K562 (cell line): Measurements from ENCODE around the gene AHNAK. TPM values are rescaled to one million over a fixed set of nuclear protein-coding genes. Genes with fewer than 3 reads are reported as not detected.
A peak's percentile ranks its signal among the peaks of the same experiment; 100 is the strongest.

ENCODE experiments used
- CREB1 ChIP-seq, 2 experiments: sonication (generic) in 1 of 2; formaldehyde crosslinking in 1 of 2; IDR thresholded peaks; 2 replicates each; pipeline versions ENCODE4 v1.6.1 to v1.8.0; 2012 to 2022; ENCODE audit warnings: inconsistent platforms in 1 of 2, mild to moderate bottlenecking in 1 of 2, missing genetic modification reagents in 1 of 2, moderate library complexity in 1 of 2
- CTBP1 ChIP-seq: fragments of 450-650 bp; IDR thresholded peaks from 2 replicates; pipeline ENCODE4 v1.6.1; 2016; ENCODE audit warnings: borderline replicate concordance
- KLF10 ChIP-seq: fragments of 250-450 bp; sonication (Bioruptor Pico); IDR thresholded peaks from 2 replicates; pipeline ENCODE4 v1.6.1; 2021; ENCODE audit warnings: matching md5 sums
- MED1 ChIP-seq: sonication (generic); formaldehyde crosslinking; IDR thresholded peaks from 2 replicates; pipeline ENCODE4 v1.8.1; 2023; ENCODE audit warnings: missing genetic modification reagents, borderline replicate concordance
- NFIX ChIP-seq: fragments of 250-450 bp; sonication (Bioruptor Pico); IDR thresholded peaks from 2 replicates; pipeline ENCODE4 v1.4.0; 2020; ENCODE audit warnings: low read depth, mild to moderate bottlenecking, moderate library complexity
- TEAD4 ChIP-seq, 2 experiments: sonication (generic) in 1 of 2; formaldehyde crosslinking in 1 of 2; IDR thresholded peaks; 2 replicates each; pipeline versions ENCODE4 v1.6.1 to v1.8.0; 2012 to 2022; ENCODE audit warnings: borderline replicate concordance in 1 of 2, inconsistent platforms in 1 of 2, low read length in 1 of 2, mild to moderate bottlenecking in 1 of 2, missing genetic modification reagents in 1 of 2
- TFAM ChIP-seq: fragments of 250-450 bp; sonication (Bioruptor Pico); conservative IDR thresholded peaks from 2 replicates; pipeline ENCODE4 v1.5.0; 2021; ENCODE audit warnings: mild to moderate bottlenecking, moderate library complexity
- THRAP3 ChIP-seq: fragments of 450-650 bp; IDR thresholded peaks from 2 replicates; pipeline ENCODE4 v1.6.1; 2016; ENCODE audit warnings: mild to moderate bottlenecking, inconsistent platforms, borderline replicate concordance
- ZBTB8A ChIP-seq: fragments of 450-650 bp; IDR thresholded peaks from 2 replicates; pipeline ENCODE4 v1.6.1; 2018; ENCODE audit warnings: mild to moderate bottlenecking, moderate library complexity; ENCODE audit not compliant: partially characterized antibody
- ZC3H4 ChIP-seq: sonication (generic); formaldehyde crosslinking; IDR thresholded peaks from 2 replicates; pipeline ENCODE4 v1.9.0; 2021; ENCODE audit warnings: missing genetic modification reagents, borderline replicate concordance
- polyA plus RNA-seq, 8 experiments: library from polyadenylated mRNA; depleted of rRNA in 4 of 8; stranded (reverse) in 5 of 8; unstranded in 3 of 8; fragments of >200 nt; fragmentation: Nextera tagmentation in 2 of 8; fragmentation: Illumina TruSeq in 1 of 8; extraction: Ambion mirVana in 2 of 8; extraction: Trizol in 1 of 8; gene quantifications; 2 replicates each; pipeline versions ENCODE4 v1.2.1 to v1.2.3, GENCODE V29; 2011 to 2014; ENCODE audit warnings: inconsistent platforms in 1 of 8, missing spikeins in 1 of 8
- total RNA-seq, 7 experiments: library from RNA; depleted of rRNA in 6 of 7; stranded (reverse); fragments of >200 nt in 6 of 7; fragmentation: Illumina TruSeq in 2 of 7; extraction: Trizol in 2 of 7; gene quantifications; 2 replicates each; pipeline versions ENCODE4 v1.2.1 to v1.2.3, GENCODE V29; 2011 to 2021; ENCODE audit warnings: low replicate concordance in 1 of 7
- TF ChIP-seq, protein P1 (sequence below), 2 experiments: fragments of 450-650 bp in 1 of 2; sonication (generic) in 1 of 2; formaldehyde crosslinking in 1 of 2; IDR thresholded peaks; 2 replicates each; pipeline versions ENCODE4 v1.7.1 to v1.9.0; 2016 to 2022; ENCODE audit warnings: inconsistent platforms in 1 of 2, mild to moderate bottlenecking in 1 of 2, missing genetic modification reagents in 1 of 2
- TF ChIP-seq, protein P2 (sequence below): fragments of 200-400 bp; formaldehyde crosslinking; IDR thresholded peaks from 2 replicates; pipeline ENCODE4 v1.6.1; 2017; ENCODE audit warnings: mild to moderate bottlenecking, low read depth, low read length, moderate library complexity
- TF ChIP-seq, protein P3 (sequence below): fragments of 250-450 bp; sonication (Bioruptor Pico); IDR thresholded peaks from 2 replicates; pipeline ENCODE4 v1.4.0; 2020; ENCODE audit warnings: mild to moderate bottlenecking

AHNAK gene
- total and polyA plus RNA-seq, 9 of the 15 experiments (the other 6 are each of a cell fraction or from before 2014, with no cell fraction given) = 1.5 to 89.7 (median 45.0) TPM

DNA sequence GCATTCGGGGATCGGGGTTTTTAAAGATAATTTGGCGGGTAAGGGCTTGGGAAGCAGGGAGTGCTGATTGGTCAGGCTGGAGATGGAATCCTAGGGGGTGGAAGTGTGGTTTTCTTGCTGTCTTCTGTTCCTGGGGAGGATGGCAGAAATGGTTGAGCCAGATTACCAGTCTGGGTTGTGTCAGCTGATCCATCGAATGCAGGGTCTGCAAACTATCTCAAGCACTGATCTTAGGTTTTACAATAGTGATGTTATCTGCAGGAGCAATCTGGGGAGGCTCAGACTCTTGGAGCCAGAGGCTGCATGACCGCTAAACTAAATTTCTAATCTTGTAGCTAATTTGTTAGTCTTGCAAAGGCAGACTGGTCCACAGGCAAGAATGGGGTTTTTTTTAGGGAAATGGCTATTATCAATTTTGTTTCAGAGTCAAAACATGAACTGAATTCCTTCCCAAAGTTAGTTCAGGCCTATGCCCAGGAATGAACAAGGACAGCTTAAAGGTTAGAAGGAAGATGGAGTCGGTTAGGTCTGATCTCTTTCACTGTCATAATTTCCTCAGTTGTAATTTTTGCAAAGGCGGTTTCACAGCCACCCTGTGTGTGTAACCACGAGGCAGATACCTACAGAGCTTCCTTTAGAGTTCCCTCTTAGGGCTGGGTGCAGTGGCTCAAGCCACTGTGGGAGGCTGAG is 117.6 kb downstream of the AHNAK start (continued):
- no peak for TF ChIP-seq CREB1 (IDR thresholded peaks at IDR 0.05)
- no peak for TF ChIP-seq CREB1 (CRISPR knock-in tag; IDR thresholded peaks at IDR 0.05)
- no peak for TF ChIP-seq CTBP1
- TF ChIP-seq, protein P1, sequence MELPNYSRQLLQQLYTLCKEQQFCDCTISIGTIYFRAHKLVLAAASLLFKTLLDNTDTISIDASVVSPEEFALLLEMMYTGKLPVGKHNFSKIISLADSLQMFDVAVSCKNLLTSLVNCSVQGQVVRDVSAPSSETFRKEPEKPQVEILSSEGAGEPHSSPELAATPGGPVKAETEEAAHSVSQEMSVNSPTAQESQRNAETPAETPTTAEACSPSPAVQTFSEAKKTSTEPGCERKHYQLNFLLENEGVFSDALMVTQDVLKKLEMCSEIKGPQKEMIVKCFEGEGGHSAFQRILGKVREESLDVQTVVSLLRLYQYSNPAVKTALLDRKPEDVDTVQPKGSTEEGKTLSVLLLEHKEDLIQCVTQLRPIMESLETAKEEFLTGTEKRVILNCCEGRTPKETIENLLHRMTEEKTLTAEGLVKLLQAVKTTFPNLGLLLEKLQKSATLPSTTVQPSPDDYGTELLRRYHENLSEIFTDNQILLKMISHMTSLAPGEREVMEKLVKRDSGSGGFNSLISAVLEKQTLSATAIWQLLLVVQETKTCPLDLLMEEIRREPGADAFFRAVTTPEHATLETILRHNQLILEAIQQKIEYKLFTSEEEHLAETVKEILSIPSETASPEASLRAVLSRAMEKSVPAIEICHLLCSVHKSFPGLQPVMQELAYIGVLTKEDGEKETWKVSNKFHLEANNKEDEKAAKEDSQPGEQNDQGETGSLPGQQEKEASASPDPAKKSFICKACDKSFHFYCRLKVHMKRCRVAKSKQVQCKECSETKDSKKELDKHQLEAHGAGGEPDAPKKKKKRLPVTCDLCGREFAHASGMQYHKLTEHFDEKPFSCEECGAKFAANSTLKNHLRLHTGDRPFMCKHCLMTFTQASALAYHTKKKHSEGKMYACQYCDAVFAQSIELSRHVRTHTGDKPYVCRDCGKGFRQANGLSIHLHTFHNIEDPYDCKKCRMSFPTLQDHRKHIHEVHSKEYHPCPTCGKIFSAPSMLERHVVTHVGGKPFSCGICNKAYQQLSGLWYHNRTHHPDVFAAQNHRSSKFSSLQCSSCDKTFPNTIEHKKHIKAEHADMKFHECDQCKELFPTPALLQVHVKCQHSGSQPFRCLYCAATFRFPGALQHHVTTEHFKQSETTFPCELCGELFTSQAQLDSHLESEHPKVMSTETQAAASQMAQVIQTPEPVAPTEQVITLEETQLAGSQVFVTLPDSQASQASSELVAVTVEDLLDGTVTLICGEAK (IDR thresholded peaks at IDR 0.05) = no peak
- TF ChIP-seq, protein P1 (CRISPR knock-in tag; IDR thresholded peaks at IDR 0.05) = no peak
- TF ChIP-seq NFIX (CRISPR knock-in tag) = no peak
- TF ChIP-seq THRAP3 = no peak
- TF ChIP-seq TEAD4 (IDR thresholded peaks at IDR 0.05; ENCODE audit: low read length) = no peak
- no peak for TF ChIP-seq TEAD4 (CRISPR knock-in tag; IDR thresholded peaks at IDR 0.05; ENCODE audit: borderline replicate concordance)
- no peak for TF ChIP-seq ZC3H4 (CRISPR knock-in tag)
- TF ChIP-seq, protein P2, sequence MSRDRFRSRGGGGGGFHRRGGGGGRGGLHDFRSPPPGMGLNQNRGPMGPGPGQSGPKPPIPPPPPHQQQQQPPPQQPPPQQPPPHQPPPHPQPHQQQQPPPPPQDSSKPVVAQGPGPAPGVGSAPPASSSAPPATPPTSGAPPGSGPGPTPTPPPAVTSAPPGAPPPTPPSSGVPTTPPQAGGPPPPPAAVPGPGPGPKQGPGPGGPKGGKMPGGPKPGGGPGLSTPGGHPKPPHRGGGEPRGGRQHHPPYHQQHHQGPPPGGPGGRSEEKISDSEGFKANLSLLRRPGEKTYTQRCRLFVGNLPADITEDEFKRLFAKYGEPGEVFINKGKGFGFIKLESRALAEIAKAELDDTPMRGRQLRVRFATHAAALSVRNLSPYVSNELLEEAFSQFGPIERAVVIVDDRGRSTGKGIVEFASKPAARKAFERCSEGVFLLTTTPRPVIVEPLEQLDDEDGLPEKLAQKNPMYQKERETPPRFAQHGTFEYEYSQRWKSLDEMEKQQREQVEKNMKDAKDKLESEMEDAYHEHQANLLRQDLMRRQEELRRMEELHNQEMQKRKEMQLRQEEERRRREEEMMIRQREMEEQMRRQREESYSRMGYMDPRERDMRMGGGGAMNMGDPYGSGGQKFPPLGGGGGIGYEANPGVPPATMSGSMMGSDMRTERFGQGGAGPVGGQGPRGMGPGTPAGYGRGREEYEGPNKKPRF = no peak
- TF ChIP-seq, protein P3, sequence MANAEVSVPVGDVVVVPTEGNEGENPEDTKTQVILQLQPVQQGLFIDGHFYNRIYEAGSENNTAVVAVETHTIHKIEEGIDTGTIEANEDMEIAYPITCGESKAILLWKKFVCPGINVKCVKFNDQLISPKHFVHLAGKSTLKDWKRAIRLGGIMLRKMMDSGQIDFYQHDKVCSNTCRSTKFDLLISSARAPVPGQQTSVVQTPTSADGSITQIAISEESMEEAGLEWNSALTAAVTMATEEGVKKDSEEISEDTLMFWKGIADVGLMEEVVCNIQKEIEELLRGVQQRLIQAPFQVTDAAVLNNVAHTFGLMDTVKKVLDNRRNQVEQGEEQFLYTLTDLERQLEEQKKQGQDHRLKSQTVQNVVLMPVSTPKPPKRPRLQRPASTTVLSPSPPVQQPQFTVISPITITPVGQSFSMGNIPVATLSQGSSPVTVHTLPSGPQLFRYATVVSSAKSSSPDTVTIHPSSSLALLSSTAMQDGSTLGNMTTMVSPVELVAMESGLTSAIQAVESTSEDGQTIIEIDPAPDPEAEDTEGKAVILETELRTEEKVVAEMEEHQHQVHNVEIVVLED (CRISPR knock-in tag) = peak; percentile 50; the same call in 1 of the 2 replicates
- no peak for TF ChIP-seq TFAM (CRISPR knock-in tag)
- TF ChIP-seq MED1 (CRISPR knock-in tag) = no peak
- TF ChIP-seq ZBTB8A = no peak
- TF ChIP-seq KLF10 (CRISPR knock-in tag) = no peak
